HepG2 (cell line): ENCODE measurements around the gene WNK2. TPM values are rescaled to one million over a fixed set of nuclear protein-coding genes. Genes with fewer than 3 reads are reported as not detected.

ENCODE experiments used
- ATAC-seq: fragments of 200-7000 bp; cut with Tn5 transposase; 3 replicates; pipeline ENCODE4 v1.9.1; 2020; ENCODE audit warnings: mild to moderate bottlenecking, moderate library complexity
- BruUV-seq: library from RNA; stranded (reverse); fragments of 400-500 nt; replicated peaks from 2 replicates; lab custom pipeline; 2021; lab: Mats Ljungman, UMichigan
- CTCF ChIA-PET: fragments of 300-600 bp; formaldehyde crosslinking; extraction: SDS; loops from one replicate; lab custom pipeline; 2021; ENCODE audit warnings: low total read pairs, inconsistent platforms, low intra/inter-chr PET ratio; lab: Yijun Ruan, JAX
- POLR2A ChIA-PET: fragments of 350-600 bp; sonication (Branson Sonifier 250); formaldehyde crosslinking; loops from one replicate; lab custom pipeline; 2020; ENCODE audit warnings: antibody characterized with exemption, inconsistent platforms; lab: Yijun Ruan, JAX
- DNase-seq: peaks from one replicate; pipeline ENCODE4 v3.0.0-alpha.2; 2015; ENCODE audit warnings: low spot score
- FAIRE-seq: peaks from 3 replicates; lab custom pipeline; 2011; peaks lifted over from hg19 to GRCh38; lab: Jason Lieb, UNC
- H2AFZ ChIP-seq: one replicate; pipeline ENCODE4 v1.6.1; 2011; ENCODE audit warnings: low read length, inconsistent platforms
- H3K27ac ChIP-seq: fragments of 300-600 bp; 3 replicates; pipeline ENCODE4 v1.8.0; 2011; ENCODE audit warnings: mixed run types, mild to moderate bottlenecking, mixed read lengths, low read length, inconsistent platforms; ENCODE audit not compliant: insufficient read depth; ENCODE audit errors: extremely low read length
- H3K27me3 ChIP-seq, 2 experiments: fragments of 200-600 bp in 1 of 2; 2 replicates in 1 of 2; 3 replicates in 1 of 2; pipeline versions ENCODE4 v1.6.0 to v1.8.0; 2011; ENCODE audit warnings: low read length in 2 of 2, mild to moderate bottlenecking in 2 of 2, moderate library complexity in 2 of 2, inconsistent platforms in 1 of 2; ENCODE audit not compliant: insufficient read depth in 2 of 2, control insufficient read depth in 1 of 2
- H3K36me3 ChIP-seq, 2 experiments: fragments of 200-600 bp in 1 of 2; replicated peaks in 1 of 2; 2 replicates in 1 of 2; 3 replicates in 1 of 2; pipeline versions ENCODE4 v1.5.1 to v1.8.0; 2011; ENCODE audit warnings: low read length in 2 of 2, inconsistent platforms in 1 of 2; ENCODE audit not compliant: insufficient read depth in 2 of 2, control insufficient read depth in 1 of 2
- H3K4me1 ChIP-seq: 2 replicates; pipeline ENCODE4 v1.5.1; 2012; ENCODE audit warnings: low read length, inconsistent platforms; ENCODE audit not compliant: insufficient read depth
- H3K4me2 ChIP-seq: 2 replicates; pipeline ENCODE4 v1.6.0; 2011; ENCODE audit warnings: low read depth, low read length, inconsistent platforms
- H3K4me3 ChIP-seq, 3 experiments: fragments of 200-600 bp in 1 of 3; sonication (generic), shearing (Covaris generic) in 1 of 3; replicated peaks in 1 of 3; 2 replicates each; pipeline ENCODE4 v1.5.1; 2011 to 2016; ENCODE audit warnings: low read length in 3 of 3, inconsistent platforms in 2 of 3, low read depth in 2 of 3, mild to moderate bottlenecking in 2 of 3, control low read depth in 1 of 3, mixed read lengths in 1 of 3; ENCODE audit not compliant: insufficient read depth in 1 of 3
- H3K79me2 ChIP-seq: one replicate; pipeline ENCODE4 v1.6.1; 2011; ENCODE audit warnings: low read length, inconsistent platforms; ENCODE audit not compliant: insufficient read depth
- H3K9ac ChIP-seq: 2 replicates; pipeline ENCODE4 v1.6.0; 2011; ENCODE audit warnings: mild to moderate bottlenecking, low read depth, low read length, inconsistent platforms; ENCODE audit not compliant: insufficient read depth
- H3K9me3 ChIP-seq: 2 replicates; pipeline ENCODE4 v1.5.1; 2012; ENCODE audit warnings: mild to moderate bottlenecking, low read length
- H4K20me1 ChIP-seq: 2 replicates; pipeline ENCODE4 v1.6.0; 2011; ENCODE audit warnings: inconsistent platforms, mild to moderate bottlenecking, low read length, moderate library complexity; ENCODE audit not compliant: insufficient read depth
- AGO2 ChIP-seq: fragments of 200-400 bp; formaldehyde crosslinking; optimal IDR thresholded peaks from 2 replicates; pipeline ENCODE3; 2017; ENCODE audit warnings: mild to moderate bottlenecking, low read depth, low read length, moderate library complexity
- HOXD1 ChIP-seq: sonication (generic); formaldehyde crosslinking; IDR thresholded peaks from 2 replicates; pipeline ENCODE4 v1.5.0; 2020; ENCODE audit warnings: missing genetic modification reagents
- NR2F2 ChIP-seq: IDR thresholded peaks from 2 replicates; pipeline ENCODE4 v1.6.1; 2012; ENCODE audit warnings: low read depth, inconsistent platforms, borderline replicate concordance
- SATB2 ChIP-seq: sonication (generic); formaldehyde crosslinking; IDR thresholded peaks from 2 replicates; pipeline ENCODE4 v1.5.0; 2020; ENCODE audit warnings: missing genetic modification reagents
- SMYD3 ChIP-seq: sonication (generic); formaldehyde crosslinking; IDR thresholded peaks from 2 replicates; pipeline ENCODE4 v1.8.1; 2023; ENCODE audit warnings: mild to moderate bottlenecking, missing genetic modification reagents
- ZNF138 ChIP-seq: sonication (generic); formaldehyde crosslinking; IDR thresholded peaks from 2 replicates; pipeline ENCODE4 v1.5.0; 2020; ENCODE audit warnings: mild to moderate bottlenecking, low read depth, missing genetic modification reagents
- ZNF367 ChIP-seq: sonication (generic); formaldehyde crosslinking; IDR thresholded peaks from 2 replicates; pipeline ENCODE4 v1.4.0; 2020; ENCODE audit warnings: missing genetic modification reagents, borderline replicate concordance
- ZNF574 ChIP-seq: sonication (generic); formaldehyde crosslinking; IDR thresholded peaks from 2 replicates; pipeline ENCODE4 v1.4.0; 2020; ENCODE audit warnings: missing genetic modification reagents
- ZNF614 ChIP-seq: IDR thresholded peaks from 2 replicates; pipeline ENCODE4 v1.6.1; 2018; ENCODE audit warnings: missing biosample characterization, missing genetic modification reagents, inconsistent platforms, borderline replicate concordance
- WGBS: methylation state at CpG from one replicate; pipeline ENCODE4 v1.1.6; 2017; ENCODE audit warnings: low lambda C conversion rate; 5-methylcytosine and 5-hydroxymethylcytosine counted together
- in situ Hi-C: cut with HindIII; loops from 2 replicates; pipeline ENCODE4 v1.10.0; 2017; ENCODE audit warnings: low pct_unique_long_range_greater_than_20kb; ENCODE audit not compliant: extremely low pct_ligation_motif_present
- intact Hi-C: fragments of 100-400 bp; cut with micrococcal nuclease; formaldehyde crosslinking; loops from one replicate; pipeline ENCODE4 v1.10.0; 2022; ENCODE audit not compliant: unreplicated experiment
- polyA plus RNA-seq, 8 experiments: library from polyadenylated mRNA; depleted of rRNA in 3 of 8; stranded (reverse) in 7 of 8; unstranded in 1 of 8; fragments of >200 nt; fragmentation: Illumina TruSeq in 4 of 8; extraction: Trizol in 4 of 8; gene quantifications; 2 replicates each; pipeline versions ENCODE4 v1.2.1 to v1.2.3, GENCODE V29; 2011 to 2016; ENCODE audit warnings: low read depth in 4 of 8, missing spikeins in 1 of 8, mixed read lengths in 1 of 8; ENCODE audit not compliant: insufficient read depth in 1 of 8
- total RNA-seq, 5 experiments: library from RNA; depleted of rRNA; stranded (reverse); fragments of >200 nt; fragmentation: Illumina TruSeq; extraction: Trizol; gene quantifications; 2 replicates each; pipeline ENCODE4 v1.2.3, GENCODE V29; 2016; ENCODE audit warnings: low read depth in 1 of 5

WNK2 gene
- total and polyA plus RNA-seq, 2 of the 13 experiments (the other 11 are each of a cell fraction or from before 2014, with no cell fraction given): 10.5 to 12.0 TPM

GRCh38 chr9:93252781-93253530 lies 69.0 kb downstream of the WNK2 start:
- BruUV-seq: no TSS peak
- CTCF ChIA-PET: no interaction called here
- Histone ChIP-seq H3K9me3 (no peaks in the 10 kb centered on the region), H3K9ac (no peak overlapping the region), H3K4me1 (0 out of 2 replicates have a peak, but pooled peaks cover 8% of the 10 kb centered on the region), H3K27me3 (no peaks in the 10 kb centered on the region; a peak in 1 of 5 replicates), H3K4me2 (no peak overlapping the region), H3K4me3 (no peak overlapping the region), H2AFZ (no peak overlapping the region), H4K20me1 (no peaks in the 10 kb centered on the region), H3K36me3 (peaks cover 12 to 60% of the 10 kb centered on the region in 2 experiments), H3K27ac (no peak overlapping the region), H3K79me2 (no peaks in the 10 kb centered on the region)
- WGBS: 100% methylated on average over 3 of the region's 20 CpGs
- intact Hi-C loops: no loop called here
- FAIRE-seq: no peak
- POLR2A ChIA-PET: no interaction called here
- no peak for DNase-seq
- no peak for ATAC-seq
- TF ChIP-seq ZNF367 (CRISPR knock-in tag) (no peak), SMYD3 (CRISPR knock-in tag) (no peak), ZNF614 (no peak), SATB2 (no peak), AGO2 (peak; percentile 17), ZNF138 (CRISPR knock-in tag) (no peak), NR2F2 (no peak), ZNF574 (no peak), HOXD1 (CRISPR knock-in tag) (no peak)
- in situ Hi-C loops: loop anchor here (10.0 kb wide), 1 partner anchor 52 kb away; no protein-coding TSS in a partner anchor
